NCI-H345 treated with DMSO at 0.1 percent for 48 hours (cell line): ENCODE results near the gene PAXX.

ENCODE experiments used
- DNase-seq: peaks from one replicate; lab custom pipeline; 2025; ENCODE audit not compliant: unreplicated experiment; lab: John Stamatoyannopoulos, UW

PAXX gene

GRCh38 chr9:136964833-136965422 lies 27.3 kb upstream of the PAXX start:
- no peak for DNase-seq

GRCh38 chr9:136965771-136966484 lies 26.3 kb upstream of the PAXX start:
- DNase-seq, result no peak

- no peak for DNase-seq
These were observed 23.7 kb upstream of the PAXX start for GRCh38 chr9:136968333-136969127.

DNA sequence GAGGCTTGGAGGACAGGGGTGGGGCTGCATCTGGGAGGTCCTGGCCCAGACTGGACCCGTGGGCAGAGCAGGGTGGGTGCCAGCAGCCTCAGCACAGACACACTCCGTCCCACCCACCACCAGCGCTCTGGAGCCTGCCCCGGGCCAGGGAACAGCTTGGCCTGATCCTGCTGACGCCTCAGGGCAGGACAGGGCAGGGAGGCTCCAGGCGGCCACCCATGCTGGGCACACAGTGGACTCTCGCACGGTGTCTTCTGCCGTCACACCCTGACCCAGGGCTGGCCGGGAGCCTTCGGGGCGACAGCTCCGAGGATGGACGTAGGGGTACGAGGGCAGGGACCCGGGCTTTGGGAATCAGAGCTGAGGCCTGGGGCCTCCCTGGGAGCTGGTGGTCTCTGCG lies 23.1 kb upstream of the PAXX start:
- no peak for DNase-seq

GRCh38 chr9:136969774-136970173 lies 22.4 kb upstream of the PAXX start:
- DNase-seq, result no peak

- no peak for DNase-seq
These were observed 21.9 kb upstream of the PAXX start for GRCh38 chr9:136970361-136970760.

DNA sequence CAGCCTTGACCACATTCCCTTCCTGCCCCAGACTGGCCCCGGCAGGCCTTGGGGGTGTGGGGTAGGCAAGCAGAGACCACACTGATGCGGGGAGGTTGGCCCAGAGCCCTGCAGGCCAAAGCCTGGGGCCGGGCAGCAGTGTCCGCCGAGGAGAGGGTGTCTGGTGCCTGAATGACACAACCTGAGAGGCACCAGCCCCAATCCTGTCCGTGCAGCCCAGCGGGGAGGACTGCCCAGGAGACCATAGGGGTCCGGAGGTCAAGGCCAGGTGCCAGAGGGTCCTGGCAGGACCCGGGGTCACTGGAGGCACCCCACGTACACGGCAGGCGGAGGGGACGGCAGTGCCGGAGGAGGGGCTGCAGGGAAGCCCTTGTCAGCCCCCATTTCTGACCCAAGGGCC lies 20.5 kb upstream of the PAXX start:
- no peak for DNase-seq

GRCh38 chr9:136972335-136972734 lies 19.9 kb upstream of the PAXX start:
- no peak for DNase-seq

DNA sequence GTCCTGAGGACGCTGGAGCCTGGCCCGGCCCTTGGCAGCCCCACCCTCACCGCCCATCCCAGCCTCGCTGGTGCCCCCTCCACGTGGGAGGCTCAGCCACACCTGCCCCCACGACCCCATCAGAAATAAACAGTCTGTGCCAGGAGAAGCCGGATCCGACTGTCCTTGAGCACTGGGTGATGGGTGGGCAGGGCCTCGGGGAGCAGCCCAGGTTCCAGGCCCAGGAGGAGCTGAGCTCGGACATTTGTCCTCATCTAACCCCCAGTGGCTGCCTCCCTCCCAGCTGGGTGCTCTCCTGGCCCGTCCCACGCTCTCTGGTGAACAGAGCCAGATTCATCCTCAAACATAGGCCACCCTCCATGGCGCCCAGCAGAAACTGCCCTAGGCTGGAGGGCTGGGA lies 19.5 kb upstream of the PAXX start:
- DNase-seq, result no peak

GRCh38 chr9:136973618-136974617 lies 18.3 kb upstream of the PAXX start:
- no peak for DNase-seq

DNA sequence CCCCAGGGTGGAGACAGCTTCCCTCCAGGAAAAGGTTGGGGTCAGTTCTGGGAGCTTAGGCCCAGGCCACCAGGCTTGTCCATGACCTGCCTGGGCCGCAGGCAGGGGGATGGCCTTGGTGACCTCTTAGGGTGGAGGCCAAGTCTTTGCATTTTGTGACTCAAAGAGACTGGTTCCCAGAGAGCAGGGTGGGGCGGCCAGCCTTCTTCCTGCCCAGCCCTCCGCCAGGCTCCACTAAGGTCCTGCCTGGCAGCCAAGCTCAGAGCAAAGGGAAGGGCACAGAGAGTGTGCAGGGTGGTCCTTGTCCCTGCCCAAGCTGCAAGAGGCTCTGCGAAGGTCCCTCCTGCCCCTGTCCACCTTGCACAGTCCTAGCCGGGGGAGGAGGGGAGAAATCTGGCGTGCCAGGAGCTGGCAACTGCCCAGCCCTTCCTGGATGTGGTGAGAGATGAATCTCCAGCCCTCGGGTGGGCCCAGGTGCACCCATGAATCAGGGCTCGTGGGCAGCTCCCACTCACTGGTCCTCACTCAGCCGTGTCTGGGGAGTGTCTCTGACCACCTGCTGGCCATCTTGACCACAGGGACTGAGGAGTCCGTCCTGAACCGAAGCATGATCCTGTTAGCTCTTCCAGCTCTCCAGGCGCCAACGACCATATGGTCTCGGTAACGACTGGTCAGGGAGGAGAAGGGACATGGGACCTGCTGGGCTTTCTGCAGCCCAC lies 17.2 kb upstream of the PAXX start:
- DNase-seq, result no peak

DNA sequence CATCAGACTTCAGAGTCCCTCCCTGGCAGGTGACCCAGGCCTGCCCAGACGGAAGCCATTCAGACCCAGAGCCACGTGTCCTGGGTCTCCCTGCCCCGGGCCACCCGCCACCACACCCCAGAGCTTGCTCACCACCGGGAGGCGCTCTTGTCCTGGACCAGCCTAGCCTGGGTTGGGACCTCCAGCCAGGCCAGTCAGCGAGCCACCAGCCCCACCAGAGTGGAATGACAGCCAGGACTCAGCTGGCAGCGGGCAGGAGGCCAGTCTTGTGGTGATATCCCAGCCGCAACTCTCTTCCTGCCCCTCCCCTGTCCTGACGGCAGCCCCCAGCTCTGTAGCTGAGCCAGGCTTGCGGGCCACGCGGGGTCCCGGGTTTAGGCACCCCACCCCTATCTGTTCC lies 16.6 kb upstream of the PAXX start:
- no peak for DNase-seq

- DNase-seq, result no peak
These were observed 15.0 kb upstream of the PAXX start, which contains the start of gene PTGDS for GRCh38 chr9:136977223-136977622. TSS of gene PTGDS (plus strand) at chr9:136977504. CDS start at chr9:136977579, 75 bp downstream.

DNA sequence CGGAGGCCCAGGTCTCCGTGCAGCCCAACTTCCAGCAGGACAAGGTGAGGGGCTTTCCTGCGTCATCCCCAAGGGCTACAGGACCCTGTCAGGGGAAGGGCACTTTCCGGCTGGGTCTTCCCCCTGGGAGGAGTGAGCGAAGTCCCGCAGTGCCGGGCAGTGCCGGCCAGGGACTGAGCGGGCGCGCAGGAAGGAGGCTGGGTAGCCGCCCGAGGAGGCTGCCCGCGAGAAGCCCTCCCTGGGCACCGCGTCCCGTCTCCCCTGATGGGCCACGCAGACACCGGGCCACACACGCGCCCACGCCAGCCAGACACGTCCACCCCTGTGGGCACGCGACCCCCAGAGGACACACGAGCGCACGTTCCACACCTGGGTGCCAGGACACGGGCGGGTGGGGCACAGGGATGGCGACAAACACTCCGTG lies 14.6 kb upstream of the PAXX start:
- no peak for DNase-seq

GRCh38 chr9:136978073-136978864 lies 14.0 kb upstream of the PAXX start:
- peak; percentile 15 for DNase-seq

GRCh38 chr9:136978865-136979544 lies 13.2 kb upstream of the PAXX start:
- no peak for DNase-seq

DNA sequence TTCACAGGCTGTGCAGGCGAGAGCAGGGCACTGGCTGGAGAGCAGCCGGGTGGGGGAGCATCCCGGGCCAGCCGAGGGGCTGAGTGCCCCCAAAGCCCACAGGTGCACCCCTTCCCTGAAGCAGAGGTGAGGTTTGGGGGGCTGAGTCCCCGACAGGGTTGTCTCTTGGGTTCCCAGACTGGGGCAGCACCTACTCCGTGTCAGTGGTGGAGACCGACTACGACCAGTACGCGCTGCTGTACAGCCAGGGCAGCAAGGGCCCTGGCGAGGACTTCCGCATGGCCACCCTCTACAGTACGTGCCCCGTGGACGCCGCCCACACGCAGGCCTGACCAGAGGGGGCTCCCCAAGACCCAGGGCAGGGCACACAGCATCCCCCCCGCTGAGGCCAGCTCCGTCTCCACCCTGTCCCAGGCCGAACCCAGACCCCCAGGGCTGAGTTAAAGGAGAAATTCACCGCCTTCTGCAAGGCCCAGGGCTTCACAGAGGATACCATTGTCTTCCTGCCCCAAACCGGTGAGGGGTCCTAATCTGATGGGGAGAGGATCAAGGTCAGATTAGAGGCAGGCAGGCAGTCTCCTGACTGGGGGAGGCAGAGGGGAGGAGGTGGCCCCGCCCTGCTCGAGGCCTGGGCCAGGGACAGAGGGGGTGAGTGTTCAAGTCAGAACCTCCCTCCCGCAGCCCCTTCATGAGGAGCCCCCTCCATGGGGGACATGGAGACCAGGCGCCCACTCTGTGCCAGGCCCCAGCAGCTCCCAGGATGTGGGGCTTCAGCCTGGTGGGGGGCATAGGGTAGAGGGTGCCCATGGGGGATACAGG lies 12.2 kb upstream of the PAXX start:
- no peak for DNase-seq
